ENCODE results near the gene GARIN5B.

Gene GARIN5B

GRCh38 chr19:55390461-55390880 lies 27.4 kb upstream of the GARIN5B start:
- Histone ChIP-seq H3K27ac (no peak overlapping the region), H3K4me3 (no peak overlapping the region)

- Histone ChIP-seq H3K27ac (no peak overlapping the region), H3K4me3 (no peak overlapping the region)
Measured at GRCh38 chr19:55389386-55390317, 26.6 kb upstream of the GARIN5B start.

- peak overlapping the region in 7 of 21 experiments; percentile 88 to 97 (median 92) for H3K27ac ChIP-seq
- peak overlapping the region in 6 of 7 experiments; percentile 69 to 98 (median 96) for H3K4me3 ChIP-seq
Measured at GRCh38 chr19:55387736-55388497, 24.9 kb upstream of the GARIN5B start.

- H3K27ac ChIP-seq, result peak overlapping the region; percentile 52 to 97 (median 92)
Measured at GRCh38 chr19:55386493-55386971, 23.5 kb upstream of the GARIN5B start.

GRCh38 chr19:55385724-55386492 lies 22.8 kb upstream of the GARIN5B start, which contains the start of gene RPL28:
Gene RPL28 (plus strand): TSS chr19:55385932. CDS start chr19:55386358, 426 bp downstream.
- H3K4me3 ChIP-seq, result peak within 1 kb of the TSS; percentile 69 to 98 (median 96)
- peak within 1 kb of the TSS; percentile 52 to 97 (median 92) for H3K27ac ChIP-seq

More at GRCh38 chr19:55386493-55386971, 23.5 kb upstream of the GARIN5B start:
- peak overlapping the region; percentile 69 to 98 (median 96) for H3K4me3 ChIP-seq

GRCh38 chr19:55384920-55385723 lies 22.1 kb upstream of the GARIN5B start:
- Histone ChIP-seq H3K27ac (peak overlapping the region in 20 of 21 experiments; percentile 61 to 95 (median 92)), H3K4me3 (peak overlapping the region; percentile 69 to 98 (median 96))

- peak within 1 kb of the TSS; percentile 69 to 98 (median 96) for H3K4me3 ChIP-seq
- peak within 1 kb of the TSS; percentile 3 to 95 (median 92) for H3K27ac ChIP-seq
Measured at GRCh38 chr19:55384131-55384919, 21.3 kb upstream of the GARIN5B start, which contains the start of gene TMEM238. Gene TMEM238 (minus strand): TSS chr19:55384292. CDS start chr19:55384259, 33 bp downstream.

- H3K27ac ChIP-seq, result peak overlapping the region in 18 of 21 experiments; percentile 3 to 95 (median 91)
- peak overlapping the region; percentile 37 to 98 (median 96) for H3K4me3 ChIP-seq
Measured at GRCh38 chr19:55383279-55384130, 20.4 kb upstream of the GARIN5B start.

- H3K27ac ChIP-seq, result no peak overlapping the region
Measured at GRCh38 chr19:55382522-55383054, 19.5 kb upstream of the GARIN5B start.

GRCh38 chr19:55382013-55382412 lies 19.0 kb upstream of the GARIN5B start:
- no peak overlapping the region for H3K4me3 ChIP-seq
- no peak overlapping the region for H3K27ac ChIP-seq

More at GRCh38 chr19:55382522-55383054, 19.5 kb upstream of the GARIN5B start:
- no peak overlapping the region for H3K4me3 ChIP-seq

- H3K27ac ChIP-seq, result no peak overlapping the region
- H3K4me3 ChIP-seq, result no peak overlapping the region
Measured at GRCh38 chr19:55379174-55379573, 16.1 kb upstream of the GARIN5B start.

GRCh38 chr19:55377356-55378131 lies 14.5 kb upstream of the GARIN5B start:
- Histone ChIP-seq H3K27ac (no peak overlapping the region), H3K4me3 (no peak overlapping the region)

- H3K27ac ChIP-seq, result no peak within 1 kb of the TSS
- H3K4me3 ChIP-seq, result no peak within 1 kb of the TSS
Measured at GRCh38 chr19:55376241-55376933, 13.3 kb upstream of the GARIN5B start, which contains the start of gene TMEM190. Gene TMEM190 (plus strand): TSS chr19:55376826. CDS start chr19:55376854, 28 bp downstream.

GRCh38 chr19:55373993-55374757 lies 11.1 kb upstream of the GARIN5B start:
- Histone ChIP-seq H3K4me3 (no peak overlapping the region), H3K27ac (no peak overlapping the region)
